Astrocyte of the cerebellum (primary cell): ENCODE results near the gene DMRTA2.

Experiments
- DNase-seq: peaks from one replicate; pipeline ENCODE4 v3.0.0-alpha.2; 2011; ENCODE audit warnings: low read depth
- H3K4me3 ChIP-seq: 2 replicates; pipeline ENCODE4 v1.5.1; 2011; ENCODE audit warnings: mild to moderate bottlenecking, low read depth, low read length, moderate library complexity
- CTCF ChIP-seq: IDR thresholded peaks from 2 replicates; pipeline ENCODE4 v1.5.1; 2012; ENCODE audit warnings: low read length, low read depth, moderate library complexity, mild to moderate bottlenecking; ENCODE audit errors: missing control alignments
- in situ Hi-C: cut with HindIII; loops from 2 replicates; pipeline ENCODE4 v1.10.0; 2017; ENCODE audit warnings: low sequenced_read_pairs

The DMRTA2 gene

DNA sequence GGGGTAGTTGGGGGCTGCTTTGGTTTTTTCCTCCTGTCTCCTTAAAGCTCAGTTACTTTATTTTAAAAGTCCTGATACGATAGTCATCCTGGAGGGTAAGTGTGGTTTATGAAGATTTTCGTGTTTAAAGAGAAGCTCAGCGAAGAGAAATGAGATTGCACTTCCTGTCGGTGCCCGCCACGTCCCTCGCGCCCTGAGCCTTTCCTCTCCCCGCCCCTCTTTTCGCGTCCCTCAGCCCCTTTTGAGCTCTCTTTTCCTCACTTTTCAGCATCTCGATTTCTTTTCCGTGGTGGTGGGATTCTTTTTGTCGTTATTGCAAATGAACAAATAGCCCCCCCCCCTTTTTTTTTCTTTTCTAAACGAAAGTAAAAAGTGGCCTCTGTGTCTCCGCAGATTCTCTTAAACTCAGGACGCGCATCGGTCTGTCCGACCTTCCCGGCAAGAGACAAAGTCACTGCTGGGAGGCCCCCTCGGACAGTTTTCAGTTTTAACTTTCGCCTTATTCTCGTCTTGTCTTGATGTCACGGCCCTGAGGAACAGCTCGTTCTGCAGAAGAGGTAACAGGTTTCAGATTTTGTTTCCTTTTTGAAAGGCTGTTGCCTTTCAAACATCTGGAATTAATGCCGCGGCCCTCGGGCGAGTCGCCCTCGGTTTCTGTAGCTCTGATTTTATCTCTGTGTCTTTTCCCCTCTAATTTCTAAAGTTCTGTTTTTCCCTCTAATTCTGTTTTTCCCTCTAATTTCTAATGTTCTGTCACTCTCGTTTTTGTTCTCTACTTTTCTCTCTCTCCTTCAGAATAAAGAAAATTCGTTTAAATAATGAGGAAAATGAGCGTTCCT, 1.0 kb upstream of the DMRTA2 start:
- no peak for TF ChIP-seq CTCF
- no peak for DNase-seq
- in situ Hi-C loops = no loop called here
- H3K4me3 ChIP-seq = peak overlapping the region; percentile 9

DNA sequence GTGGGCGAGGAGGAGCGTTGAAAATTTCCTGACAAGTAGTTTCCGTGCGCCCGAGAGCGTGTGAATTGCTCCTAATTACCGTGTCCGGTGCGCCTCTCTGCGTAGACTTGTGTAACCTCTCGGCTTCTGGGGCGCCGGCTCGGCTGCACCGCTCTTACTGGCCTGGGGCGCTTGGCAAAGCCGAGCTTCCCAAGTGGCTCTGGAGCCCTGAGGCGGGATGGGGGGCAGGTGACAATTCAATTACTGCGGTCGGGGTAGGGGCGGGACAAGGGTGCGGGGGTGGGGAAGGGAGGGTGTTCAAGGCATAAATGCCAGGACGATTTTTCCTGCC, 392 bp upstream of the DMRTA2 start:
- no peak for DNase-seq
- H3K4me3 ChIP-seq = no peak overlapping the region
- in situ Hi-C loops = no loop called here
- TF ChIP-seq CTCF = no peak

GRCh38 chr1:50422675-50422945, 633 bp downstream of the DMRTA2 start:
- in situ Hi-C loops = no loop called here
- no peak overlapping the region for H3K4me3 ChIP-seq
- no peak for TF ChIP-seq CTCF
- no peak for DNase-seq

DNA sequence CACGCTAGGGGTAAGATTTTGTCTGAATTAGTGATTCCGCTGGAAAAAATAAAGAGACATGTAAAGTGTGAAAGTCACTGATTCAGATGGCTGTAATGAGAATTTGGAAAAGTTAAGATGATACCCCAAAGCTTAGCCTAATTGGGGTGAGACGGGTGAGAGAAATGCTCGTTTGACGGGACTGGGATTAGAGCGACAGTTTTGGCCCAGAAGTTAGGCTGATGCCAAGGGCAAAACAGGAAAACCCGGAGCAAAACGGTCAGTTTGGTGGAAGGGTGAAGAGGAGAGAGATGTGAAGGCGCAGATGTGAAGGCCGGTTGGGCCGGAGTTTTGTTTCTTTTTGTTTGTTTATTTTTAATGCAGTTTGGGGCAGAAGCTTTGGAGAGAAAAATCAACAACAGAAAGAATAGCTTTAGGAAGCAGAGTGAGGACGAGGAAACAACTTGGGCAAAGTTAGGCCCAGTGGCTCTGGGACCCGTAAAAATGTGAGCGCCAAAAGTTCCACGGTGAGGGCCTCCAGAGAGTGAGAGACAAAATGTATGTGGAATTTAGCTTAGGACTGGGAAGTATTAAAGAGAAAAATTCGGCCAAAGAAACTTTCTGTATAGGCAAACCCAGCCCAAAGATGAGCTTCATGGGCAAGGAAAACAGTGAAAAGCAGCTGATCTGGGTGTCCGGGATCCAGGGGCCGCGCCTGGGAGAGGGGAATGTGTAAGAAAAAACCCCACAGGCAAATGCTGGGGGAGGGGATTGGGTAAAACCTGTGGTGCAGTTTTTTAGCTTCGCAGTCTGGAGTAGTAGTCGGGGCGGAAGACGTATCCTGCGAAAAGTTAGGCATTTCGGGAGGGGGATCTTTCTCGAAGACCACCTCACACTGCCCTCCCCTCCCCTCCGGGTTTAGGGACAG, 1.2 kb downstream of the DMRTA2 start:
- no peak for DNase-seq
- no peak overlapping the region for H3K4me3 ChIP-seq
- in situ Hi-C loops = no loop called here
- TF ChIP-seq CTCF = no peak

DNA sequence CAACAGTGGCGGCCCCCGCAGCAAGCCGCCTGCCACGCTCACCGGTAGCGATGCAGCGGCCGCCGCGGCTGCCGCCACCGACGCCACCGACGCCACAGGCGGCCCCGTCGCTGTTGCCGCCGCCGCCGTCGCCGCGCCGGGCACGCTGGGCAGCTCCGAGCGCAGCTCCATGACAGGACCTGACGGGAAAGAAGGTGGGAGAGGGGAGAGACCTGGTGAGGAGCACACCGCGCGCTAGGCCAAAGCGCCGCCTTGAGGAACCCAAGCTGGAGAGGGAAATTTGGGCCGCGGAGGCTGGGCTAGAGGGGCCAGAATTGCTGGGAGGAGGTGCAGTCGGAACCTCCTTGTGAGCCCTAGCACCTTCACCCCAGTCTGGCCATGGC, 1.9 kb downstream of the DMRTA2 start:
- in situ Hi-C loops = no loop called here
- H3K4me3 ChIP-seq = no peak overlapping the region
- TF ChIP-seq CTCF = no peak
- no peak for DNase-seq

GRCh38 chr1:50420689-50421365, 2.4 kb downstream of the DMRTA2 start:
- no peak overlapping the region for H3K4me3 ChIP-seq
- in situ Hi-C loops = no loop called here
- TF ChIP-seq CTCF = no peak
- DNase-seq = no peak
